ENCODE results near the gene SNCG. TPM values are rescaled to one million over a fixed set of nuclear protein-coding genes. Genes with fewer than 3 reads are reported as not detected.

SNCG gene
- total RNA-seq, 2 experiments from 2014 or later = not detected

DNA sequence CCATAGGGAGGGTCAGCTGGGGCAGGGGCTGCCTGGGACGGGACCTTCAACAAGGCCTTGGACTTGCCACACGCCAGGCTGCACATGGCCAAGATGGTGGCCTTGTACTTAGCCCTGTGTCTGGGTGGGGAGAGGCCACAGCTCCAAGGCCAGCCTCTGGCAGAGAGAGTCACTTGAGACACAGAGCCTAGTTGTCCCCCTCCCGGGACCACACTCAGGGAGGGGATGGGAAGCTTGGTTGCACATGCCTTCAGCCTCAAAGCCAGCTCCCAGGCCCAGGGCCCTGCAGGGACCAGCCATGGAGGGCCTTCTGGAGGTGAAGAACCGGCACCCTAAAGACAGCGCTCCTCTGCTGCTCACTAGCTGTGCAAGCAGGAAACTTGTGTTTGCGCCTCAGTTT, 17.7 kb upstream of the SNCG start:
- Histone ChIP-seq H3K9me2 (ENCODE audit: insufficient read depth, low read length) (no peaks in the 10 kb centered on the region), H3K79me2 (ENCODE audit: insufficient read depth, low read depth, low read length) (no peaks in the 10 kb centered on the region), H3K9me3 (ENCODE audit: low read length) (no peaks in the 10 kb centered on the region), H3K4me3 (ENCODE audit: low read depth, low read length, poor library complexity, severe bottlenecking) (no peak overlapping the region), H2AFZ (ENCODE audit: low read length) (no peak overlapping the region), H3K4me1 (ENCODE audit: insufficient read depth, low read length, poor library complexity, severe bottlenecking) (no peaks in the 10 kb centered on the region), H3K36me3 (ENCODE audit: insufficient read depth, low read length) (no peaks in the 10 kb centered on the region), H3K4me2 (ENCODE audit: low read length) (no peak overlapping the region), H4K20me1 (ENCODE audit: insufficient read depth, low read length) (no peaks in the 10 kb centered on the region), H3K27ac (ENCODE audit: low read depth, low read length, poor library complexity, severe bottlenecking) (no peak overlapping the region)
- intact Hi-C loops (cut with micrococcal nuclease; ENCODE audit: unreplicated experiment) = no loop called here
- no peak for TF ChIP-seq CTCF (conservative IDR thresholded peaks at IDR 0.05; ENCODE audit: low read length)
- no peak for TF ChIP-seq EZH2phosphoT487 (IDR thresholded peaks at IDR 0.05; ENCODE audit: borderline replicate concordance, low read depth, low read length)
- BruUV-seq (replicated peaks) = no TSS peak
- no peak for DNase-seq (ENCODE audit: low spot score)
- ChIA-PET POLR2A (no interaction called here), CTCF (ENCODE audit: unreplicated experiment) (no interaction called here)

DNA sequence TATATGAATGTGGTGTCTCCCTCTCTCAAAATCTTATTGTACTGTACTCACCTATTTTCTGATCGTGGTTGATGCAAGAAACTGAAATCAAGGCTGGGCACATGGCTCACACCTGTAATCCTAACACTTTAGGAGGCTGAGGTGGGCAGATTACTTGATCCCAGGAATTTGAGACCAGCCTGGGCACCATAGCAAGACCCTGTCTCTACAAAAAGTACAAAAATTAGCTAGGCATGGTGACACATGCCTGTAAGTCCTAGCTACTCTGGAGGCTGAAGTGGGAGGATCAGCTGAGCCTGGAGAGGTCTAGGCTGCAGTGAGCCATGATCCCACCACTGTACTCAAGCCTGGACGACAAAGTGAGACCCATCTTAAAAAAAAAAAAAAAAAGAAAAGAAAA, 17.0 kb upstream of the SNCG start:
- Histone ChIP-seq H3K9me2 (ENCODE audit: insufficient read depth, low read length) (no peaks in the 10 kb centered on the region), H3K9me3 (ENCODE audit: low read length) (no peaks in the 10 kb centered on the region), H4K20me1 (ENCODE audit: insufficient read depth, low read length) (no peaks in the 10 kb centered on the region), H3K27ac (ENCODE audit: low read depth, low read length, poor library complexity, severe bottlenecking) (no peak overlapping the region), H3K36me3 (ENCODE audit: insufficient read depth, low read length) (no peaks in the 10 kb centered on the region), H3K4me3 (ENCODE audit: low read depth, low read length, poor library complexity, severe bottlenecking) (no peak overlapping the region), H3K79me2 (ENCODE audit: insufficient read depth, low read depth, low read length) (no peaks in the 10 kb centered on the region), H3K4me2 (ENCODE audit: low read length) (no peak overlapping the region), H2AFZ (ENCODE audit: low read length) (no peak overlapping the region), H3K4me1 (ENCODE audit: insufficient read depth, low read length, poor library complexity, severe bottlenecking) (no peaks in the 10 kb centered on the region)
- ChIA-PET POLR2A (no interaction called here), CTCF (ENCODE audit: unreplicated experiment) (interaction anchor here (0.6 kb wide), 1 partner anchor 48 kb away, joined by 4 read pairs; no protein-coding TSS in a partner anchor)
- no peak for TF ChIP-seq EZH2phosphoT487 (IDR thresholded peaks at IDR 0.05; ENCODE audit: borderline replicate concordance, low read depth, low read length)
- TF ChIP-seq CTCF (conservative IDR thresholded peaks at IDR 0.05; ENCODE audit: low read length) = no peak
- intact Hi-C loops (cut with micrococcal nuclease; ENCODE audit: unreplicated experiment) = no loop called here
- BruUV-seq (replicated peaks) = no TSS peak
- DNase-seq (ENCODE audit: low spot score) = no peak

DNA sequence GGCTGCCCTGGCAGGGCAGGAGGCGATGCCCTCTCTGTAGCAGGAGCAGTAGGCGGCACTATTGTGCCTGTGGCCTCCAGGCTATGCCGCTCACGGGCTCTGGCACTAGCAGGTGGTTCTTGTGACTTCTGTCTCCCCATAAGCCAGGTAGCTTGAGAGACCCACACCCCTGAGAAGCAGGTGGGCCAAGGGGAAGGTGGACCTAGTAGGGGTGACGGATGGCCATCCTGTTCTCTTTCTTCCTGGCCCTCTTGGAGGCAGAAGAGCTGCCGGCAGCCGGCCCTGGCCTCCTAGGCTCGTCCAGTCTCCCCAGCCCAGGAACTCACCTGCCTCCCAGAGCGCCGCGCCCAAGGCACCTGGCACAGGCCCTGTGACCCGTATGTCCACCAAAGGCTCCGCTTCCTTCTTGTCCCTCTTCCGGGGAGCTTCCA, 16.4 kb upstream of the SNCG start:
- ChIA-PET CTCF (ENCODE audit: unreplicated experiment) (no interaction called here), POLR2A (no interaction called here)
- Histone ChIP-seq H3K79me2 (ENCODE audit: insufficient read depth, low read depth, low read length) (no peaks in the 10 kb centered on the region), H3K9me2 (ENCODE audit: insufficient read depth, low read length) (no peaks in the 10 kb centered on the region), H3K9me3 (ENCODE audit: low read length) (no peaks in the 10 kb centered on the region), H3K27ac (ENCODE audit: low read depth, low read length, poor library complexity, severe bottlenecking) (no peak overlapping the region), H3K4me2 (ENCODE audit: low read length) (no peak overlapping the region), H4K20me1 (ENCODE audit: insufficient read depth, low read length) (no peaks in the 10 kb centered on the region), H3K36me3 (ENCODE audit: insufficient read depth, low read length) (no peaks in the 10 kb centered on the region), H3K4me3 (ENCODE audit: low read depth, low read length, poor library complexity, severe bottlenecking) (no peak overlapping the region), H2AFZ (ENCODE audit: low read length) (no peak overlapping the region), H3K4me1 (ENCODE audit: insufficient read depth, low read length, poor library complexity, severe bottlenecking) (no peaks in the 10 kb centered on the region)
- intact Hi-C loops (cut with micrococcal nuclease; ENCODE audit: unreplicated experiment) = no loop called here
- DNase-seq (ENCODE audit: low spot score) = no peak
- BruUV-seq (replicated peaks) = no TSS peak
- TF ChIP-seq CTCF (conservative IDR thresholded peaks at IDR 0.05; ENCODE audit: low read length) (no peak), EZH2phosphoT487 (IDR thresholded peaks at IDR 0.05; ENCODE audit: borderline replicate concordance, low read depth, low read length) (no peak)
